Natural killer cell (primary cell): ENCODE measurements around the gene SV2B. TPM values are rescaled to one million over a fixed set of nuclear protein-coding genes. Genes with fewer than 3 reads are reported as not detected.
A peak's percentile ranks its signal among the peaks of the same experiment; 100 is the strongest.

Experiments used
- ATAC-seq, 3 donors: fragments of 150-1000 bp in 2 of 3; fragments of 200-7000 bp in 1 of 3; cut with Tn5 transposase; 1 replicate in 1 of 3; 2 replicates in 2 of 3; pipeline ENCODE4 v1.10.0; 2021; ENCODE audit warnings: mild to moderate bottlenecking in 2 of 3, moderate library complexity in 2 of 3
- DNase-seq, 2 donors: peaks; one replicate each; pipeline versions ENCODE4 v3.0.0 to v3.0.0-alpha.2; 2013 to 2021; ENCODE audit warnings: mixed read lengths in 1 of 2
- H3K27ac ChIP-seq: one replicate; pipeline ENCODE4 v1.5.1; 2013; ENCODE audit warnings: mild to moderate bottlenecking, low read length
- H3K27me3 ChIP-seq: one replicate; pipeline ENCODE4 v1.6.1; 2013; ENCODE audit warnings: low read length; ENCODE audit not compliant: control insufficient read depth, insufficient read depth
- H3K36me3 ChIP-seq: one replicate; pipeline ENCODE4 v1.6.1; 2013; ENCODE audit warnings: low read length; ENCODE audit not compliant: control insufficient read depth, insufficient read depth
- H3K4me1 ChIP-seq: one replicate; pipeline ENCODE4 v1.6.1; 2013; ENCODE audit warnings: low read length; ENCODE audit not compliant: control insufficient read depth, insufficient read depth
- H3K4me3 ChIP-seq: one replicate; pipeline ENCODE4 v1.5.1; 2013; ENCODE audit warnings: low read length
- H3K9me3 ChIP-seq: one replicate; pipeline ENCODE4 v1.6.1; 2013; ENCODE audit warnings: low read length; ENCODE audit not compliant: control insufficient read depth, insufficient read depth
- H3K27ac Mint-ChIP-seq, 2 donors: one replicate each; pipeline ENCODE4 v1.8.0; 2022; ENCODE audit warnings: mild to moderate bottlenecking in 2 of 2, mixed read lengths in 2 of 2, moderate library complexity in 1 of 2
- H3K27me3 Mint-ChIP-seq, 2 donors: one replicate each; pipeline ENCODE4 v1.8.0; 2022; ENCODE audit warnings: low read depth in 2 of 2, mixed read lengths in 2 of 2
- H3K36me3 Mint-ChIP-seq: one replicate; pipeline ENCODE4 v1.8.0; 2022; ENCODE audit warnings: mixed read lengths
- H3K4me1 Mint-ChIP-seq, 2 donors: one replicate each; pipeline ENCODE4 v1.8.0; 2022; ENCODE audit warnings: mixed read lengths in 2 of 2
- H3K4me3 Mint-ChIP-seq: one replicate; pipeline ENCODE4 v1.8.0; 2022; ENCODE audit warnings: mild to moderate bottlenecking, moderate library complexity, mixed read lengths
- H3K9me3 Mint-ChIP-seq, 2 donors: one replicate each; pipeline ENCODE4 v1.8.0; 2022; ENCODE audit warnings: mixed read lengths in 2 of 2
- CTCF ChIP-seq: fragments of 200-600 bp; IDR thresholded peaks from one replicate; pipeline ENCODE4 v1.8.0; 2022; ENCODE audit warnings: antibody characterized with exemption
- WGBS: methylation state at CpG from one replicate; pipeline ENCODE4 v1.1.7; 2013; ENCODE audit warnings: missing lambda C conversion rate; ENCODE audit not compliant: insufficient coverage; 5-methylcytosine and 5-hydroxymethylcytosine counted together
- intact Hi-C: fragments of 100-400 bp; cut with micrococcal nuclease; formaldehyde crosslinking; loops from one replicate; pipeline ENCODE4 v1.14.2; 2022
- total RNA-seq, 4 donors: library from RNA; stranded (reverse); fragments of 120-200 nt in 1 of 4; gene quantifications; one replicate each; pipeline versions ENCODE4 v1.2.3 to v1.2.4, GENCODE V29; 2013 to 2022

Gene SV2B
- total RNA-seq, 3 donors from 2014 or later (not counting 1 experiment from before 2014, with no cell fraction given) = not detected

GRCh38 chr15:91306144-91306543 lies 206.1 kb downstream of the SV2B start:
- 87% methylated on average over 7 of the region's 7 CpGs for WGBS
- Mint-ChIP-seq H3K36me3 (no peaks in the 10 kb centered on the region), H3K4me3 (no peak overlapping the region), H3K27me3 (peaks cover 50 to 84% of the 10 kb centered on the region in 2 donors), H3K27ac (no peak overlapping the region), H3K9me3 (no peaks in the 10 kb centered on the region), H3K4me1 (peaks cover 11 to 16% of the 10 kb centered on the region in 2 donors)
- no peak for DNase-seq
- intact Hi-C loops = loop anchor here (10.0 kb wide), 1 partner anchor 119 kb away; no protein-coding TSS in a partner anchor
- ATAC-seq = no peak
- no peak overlapping the region for H3K4me3 ChIP-seq
- no peaks in the 10 kb centered on the region for H3K9me3 ChIP-seq
- TF ChIP-seq CTCF = no peak
- peaks cover 31% of the 10 kb centered on the region for H3K27me3 ChIP-seq
- H3K27ac ChIP-seq = no peak overlapping the region
- H3K36me3 ChIP-seq = no peaks in the 10 kb centered on the region
- peaks cover 17% of the 10 kb centered on the region for H3K4me1 ChIP-seq

- DNase-seq = no peak
- Mint-ChIP-seq H3K9me3 (no peaks in the 10 kb centered on the region), H3K27ac (no peak overlapping the region), H3K27me3 (peaks cover 52 to 74% of the 10 kb centered on the region in 2 donors), H3K36me3 (no peaks in the 10 kb centered on the region), H3K4me3 (no peak overlapping the region), H3K4me1 (peaks cover 25 to 30% of the 10 kb centered on the region in 2 donors)
- peaks cover 31% of the 10 kb centered on the region for H3K27me3 ChIP-seq
- WGBS = 89% methylated on average over 2 of the region's 2 CpGs
- H3K36me3 ChIP-seq = no peaks in the 10 kb centered on the region
- no peak overlapping the region for H3K4me3 ChIP-seq
- no peak overlapping the region for H3K27ac ChIP-seq
- ATAC-seq = no peak
- peaks cover 31% of the 10 kb centered on the region for H3K4me1 ChIP-seq
- TF ChIP-seq CTCF = no peak
- H3K9me3 ChIP-seq = no peaks in the 10 kb centered on the region
- intact Hi-C loops = loop anchor here (10.0 kb wide), 1 partner anchor 117 kb away; no protein-coding TSS in a partner anchor
Measured at GRCh38 chr15:91307601-91308000, 207.5 kb downstream of the SV2B start.

GRCh38 chr15:91308199-91308598 lies 208.1 kb downstream of the SV2B start:
- Histone ChIP-seq H3K4me1 (peaks cover 28% of the 10 kb centered on the region), H3K9me3 (no peaks in the 10 kb centered on the region), H3K36me3 (no peaks in the 10 kb centered on the region), H3K4me3 (no peak overlapping the region), H3K27me3 (peaks cover 33% of the 10 kb centered on the region), H3K27ac (no peak overlapping the region)
- no CpG with 5 or more reads among the region's 4 CpGs for WGBS
- peaks cover 2% of the 10 kb centered on the region for H3K36me3 Mint-ChIP-seq
- no peak overlapping the region for H3K4me3 Mint-ChIP-seq
- peaks cover 24 to 29% of the 10 kb centered on the region in 2 donors for H3K4me1 Mint-ChIP-seq
- ATAC-seq (peak in 1 of 3 donors; percentile 59), DNase-seq (peak in 1 of 2 donors; percentile 15)
- intact Hi-C loops = loop anchor here (10.0 kb wide), 1 partner anchor 117 kb away; no protein-coding TSS in a partner anchor
- peaks cover 52 to 74% of the 10 kb centered on the region in 2 donors for H3K27me3 Mint-ChIP-seq
- H3K9me3 Mint-ChIP-seq = no peaks in the 10 kb centered on the region
- no peak for TF ChIP-seq CTCF
- H3K27ac Mint-ChIP-seq = no peak overlapping the region

- Histone ChIP-seq H3K4me1 (peaks cover 28% of the 10 kb centered on the region), H3K27me3 (peaks cover 32% of the 10 kb centered on the region), H3K4me3 (no peak overlapping the region), H3K9me3 (no peaks in the 10 kb centered on the region), H3K36me3 (no peaks in the 10 kb centered on the region), H3K27ac (no peak overlapping the region)
- ATAC-seq (no peak), DNase-seq (no peak)
- Mint-ChIP-seq H3K4me3 (no peak overlapping the region), H3K4me1 (peaks cover 28 to 34% of the 10 kb centered on the region in 2 donors), H3K36me3 (peaks cover 7% of the 10 kb centered on the region), H3K27me3 (peaks cover 52 to 73% of the 10 kb centered on the region in 2 donors), H3K9me3 (no peaks in the 10 kb centered on the region), H3K27ac (no peak overlapping the region)
- 46% methylated on average over 4 of the region's 4 CpGs for WGBS
- no peak for TF ChIP-seq CTCF
- intact Hi-C loops = loop anchor here (10.0 kb wide), 1 partner anchor 116 kb away; no protein-coding TSS in a partner anchor
Measured at GRCh38 chr15:91308855-91309254, 208.8 kb downstream of the SV2B start.
